NK-92 treated with Interleukin-12 subunit alpha and Interleukin-12 subunit beta, amount 100 ng/mL, for 24 hours (cell line): ENCODE data around the gene JARID2.

Experiments used
- DNase-seq: peaks from one replicate; lab custom pipeline; 2025; lab: John Stamatoyannopoulos, UW

The JARID2 gene

GRCh38 chr6:15375638-15376290 lies 129.9 kb downstream of the JARID2 start:
- no peak for DNase-seq

- no peak for DNase-seq
Observed at GRCh38 chr6:15376900-15377487, 131.1 kb downstream of the JARID2 start.

GRCh38 chr6:15378272-15378671 lies 132.4 kb downstream of the JARID2 start:
- DNase-seq, result no peak

GRCh38 chr6:15378866-15379265 lies 133.0 kb downstream of the JARID2 start:
- DNase-seq, result no peak

GRCh38 chr6:15380351-15380750 lies 134.5 kb downstream of the JARID2 start:
- no peak for DNase-seq

- DNase-seq, result no peak
Observed at GRCh38 chr6:15382089-15382488, 136.2 kb downstream of the JARID2 start.

GRCh38 chr6:15382712-15383111 lies 136.8 kb downstream of the JARID2 start:
- no peak for DNase-seq

- DNase-seq, result no peak
Observed at GRCh38 chr6:15384901-15385300, 139.0 kb downstream of the JARID2 start.

GRCh38 chr6:15385521-15385920 lies 139.7 kb downstream of the JARID2 start:
- no peak for DNase-seq

- no peak for DNase-seq
Observed at GRCh38 chr6:15386110-15386755, 140.4 kb downstream of the JARID2 start.

- DNase-seq, result no peak
Observed at GRCh38 chr6:15386756-15387112, 140.9 kb downstream of the JARID2 start.

- DNase-seq, result no peak
Observed at GRCh38 chr6:15387118-15387517, 141.2 kb downstream of the JARID2 start.

GRCh38 chr6:15389084-15389764 lies 143.4 kb downstream of the JARID2 start:
- no peak for DNase-seq

- no peak for DNase-seq
Observed at GRCh38 chr6:15389765-15390723, 144.2 kb downstream of the JARID2 start.

GRCh38 chr6:15391500-15391899 lies 145.6 kb downstream of the JARID2 start:
- DNase-seq, result no peak

GRCh38 chr6:15392182-15392581 lies 146.3 kb downstream of the JARID2 start:
- no peak for DNase-seq

GRCh38 chr6:15393605-15394004 lies 147.7 kb downstream of the JARID2 start:
- DNase-seq, result no peak

GRCh38 chr6:15395087-15395486 lies 149.2 kb downstream of the JARID2 start:
- no peak for DNase-seq

GRCh38 chr6:15396808-15397207 lies 150.9 kb downstream of the JARID2 start:
- no peak for DNase-seq

GRCh38 chr6:15398633-15399275 lies 152.9 kb downstream of the JARID2 start:
- DNase-seq, result no peak
